ENCODE measurements around the gene CCDC88C. TPM values are rescaled to one million over a fixed set of nuclear protein-coding genes. Genes with fewer than 3 reads are reported as not detected.
"Not testable (repeated sequence)": the region's sequence is repeated elsewhere in the genome, so short reads cannot be mapped to it uniquely, and the experiment has no call there.

CCDC88C gene
- polyA plus RNA-seq, 12 donors: 8.9 to 30.9 (median 13.1) TPM; not detected in 1

DNA sequence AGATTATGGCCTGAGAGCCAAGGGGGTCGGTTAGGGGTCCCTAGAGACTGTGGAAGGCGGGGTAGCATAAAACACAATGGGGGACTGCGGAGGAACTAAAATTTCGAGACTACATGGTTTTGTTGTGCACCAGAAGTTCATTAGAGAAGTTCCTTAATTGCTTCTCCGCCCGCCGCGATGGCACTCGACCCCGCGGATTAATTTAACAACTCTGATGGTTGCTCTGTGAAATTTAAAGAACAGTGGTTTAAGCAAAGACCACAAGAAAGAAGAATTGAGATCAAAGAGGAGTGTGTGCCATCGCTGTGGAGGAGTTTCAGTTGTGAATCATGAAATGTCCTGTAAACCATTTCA is 1.4 kb upstream of the CCDC88C start:
- no peak for DNase-seq

DNA sequence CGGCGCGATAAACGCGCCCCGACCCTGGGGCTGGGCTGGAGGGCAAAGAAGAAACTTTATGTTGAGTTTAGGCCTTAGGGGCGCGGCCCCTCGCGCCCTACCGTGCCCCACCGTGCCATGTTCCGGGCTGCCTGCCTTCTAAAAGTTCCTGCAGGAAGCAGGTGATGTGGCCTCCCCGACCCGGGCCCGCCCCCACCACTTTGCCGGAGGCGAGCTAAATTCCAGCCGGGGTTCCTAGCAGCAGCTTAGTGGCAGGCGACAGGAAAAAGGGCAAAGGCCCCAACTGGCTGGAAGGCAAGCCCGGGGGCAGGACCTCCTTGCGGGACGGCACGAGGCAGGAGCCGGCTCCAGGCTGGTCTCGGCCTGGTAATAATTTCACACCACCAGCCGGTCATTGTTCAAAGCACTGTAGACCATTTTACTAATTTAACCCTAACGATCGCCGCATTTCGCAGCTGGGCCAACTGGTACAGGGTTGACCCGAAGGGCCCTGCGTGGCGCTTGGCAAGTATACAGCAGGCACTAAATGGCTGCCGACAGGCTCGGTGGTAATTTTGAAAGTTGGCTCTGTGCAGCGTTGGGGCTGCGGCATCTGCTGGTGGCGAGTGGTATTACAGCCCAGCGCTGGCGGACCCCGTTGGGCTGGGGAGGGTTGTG is 895 bp upstream of the CCDC88C start:
- DNase-seq: peak; percentile 71

DNA sequence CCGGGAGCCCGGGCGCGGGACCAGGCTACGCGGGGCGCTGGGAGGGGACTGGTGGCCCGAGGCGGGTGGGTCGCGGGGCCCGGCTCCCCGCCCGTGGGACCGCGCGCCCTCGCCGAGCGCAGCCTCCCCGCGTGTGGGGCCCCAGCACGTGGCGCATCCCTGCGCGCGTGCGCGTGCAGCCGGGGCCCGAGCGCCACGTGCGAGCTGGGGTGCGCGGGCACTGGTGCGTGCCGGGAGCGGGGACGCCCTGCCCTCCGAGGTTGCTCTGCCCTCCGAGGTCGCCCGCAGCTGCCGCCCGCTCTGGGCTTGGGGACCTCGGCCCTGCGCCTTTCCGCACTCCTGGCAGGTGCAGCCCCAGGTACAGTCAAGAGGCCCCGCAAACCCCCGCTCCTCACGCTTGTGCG is 365 bp upstream of the CCDC88C start:
- no peak for DNase-seq

DNA sequence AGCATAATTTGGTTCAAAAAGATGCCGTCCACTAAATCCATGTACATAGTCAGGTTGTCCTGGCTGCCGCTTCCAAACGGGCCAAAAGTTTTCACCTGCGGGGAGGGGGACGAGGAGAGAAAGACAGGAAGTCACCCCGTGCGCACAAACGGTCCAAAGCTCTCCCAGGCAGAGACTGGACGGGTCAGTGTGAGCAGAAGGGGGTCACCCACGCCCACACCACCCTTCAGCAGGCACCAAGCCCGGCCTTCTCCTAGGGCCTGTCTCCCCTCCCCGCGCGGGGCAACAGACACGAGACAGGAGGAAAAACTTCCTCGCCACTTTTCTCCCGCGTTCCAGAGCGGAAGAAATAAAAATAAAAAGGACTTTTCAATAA is 888 bp downstream of the CCDC88C start:
- DNase-seq: no peak

DNA sequence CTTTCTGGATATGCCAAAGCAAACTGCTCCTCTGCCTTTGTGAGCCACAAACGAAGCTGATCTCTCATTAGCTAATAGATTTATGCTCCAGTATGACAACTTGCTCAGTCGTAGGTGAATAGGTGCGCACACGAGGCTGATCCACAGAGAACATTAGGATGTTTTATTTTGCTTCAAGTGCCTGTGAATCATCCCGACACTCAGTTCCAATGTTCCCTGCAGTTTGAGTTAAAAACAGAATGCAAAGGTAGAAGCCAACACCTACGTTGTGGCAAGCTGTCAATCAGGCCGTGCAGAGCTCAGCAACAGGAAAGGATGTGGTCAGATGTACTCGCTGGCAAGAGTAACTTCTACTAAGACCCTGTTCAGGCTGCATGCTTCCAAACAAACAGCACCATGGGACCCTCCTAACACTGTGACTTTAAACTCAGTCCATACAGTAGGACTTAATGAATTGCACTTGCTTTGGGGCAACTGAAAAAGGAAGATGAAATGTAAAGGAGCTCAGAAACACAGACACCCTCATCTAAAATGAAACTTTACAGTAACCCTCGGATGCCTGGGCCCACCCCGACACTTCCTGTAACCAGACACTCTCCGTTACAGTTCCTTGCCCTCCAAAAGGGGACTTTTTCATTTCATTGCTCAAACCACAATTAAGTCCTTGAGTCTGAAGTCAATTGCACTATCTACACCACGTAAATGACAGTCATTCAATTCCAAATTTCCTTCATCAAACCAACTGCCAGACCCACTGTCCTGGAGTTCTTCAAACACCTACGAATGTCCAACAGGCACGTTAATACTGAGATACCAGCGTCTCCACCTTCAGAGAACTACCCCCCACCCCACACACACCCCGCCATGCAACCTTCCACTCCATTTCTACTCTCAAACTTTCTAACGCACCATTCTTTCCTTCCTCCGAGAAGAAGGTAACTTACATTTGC is 1.6 kb downstream of the CCDC88C start:
- DNase-seq: no peak

DNA sequence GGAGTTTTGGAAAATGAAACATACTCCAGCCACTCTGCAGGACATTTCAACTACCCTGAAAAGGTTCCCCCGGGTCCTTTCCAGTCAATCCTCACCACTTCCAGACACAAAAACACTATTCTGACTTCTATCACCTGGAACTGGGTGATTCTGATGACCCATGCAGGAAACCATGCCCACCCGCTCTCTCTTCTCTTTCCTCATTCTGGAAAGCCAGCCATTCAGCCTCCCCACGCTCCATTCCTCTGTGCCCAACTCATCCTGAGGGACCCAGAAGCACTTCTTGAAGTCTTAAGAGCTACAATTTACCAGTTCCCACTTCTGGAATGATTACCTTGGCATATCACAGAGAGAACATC is 3.2 kb downstream of the CCDC88C start:
- no peak for DNase-seq

DNA sequence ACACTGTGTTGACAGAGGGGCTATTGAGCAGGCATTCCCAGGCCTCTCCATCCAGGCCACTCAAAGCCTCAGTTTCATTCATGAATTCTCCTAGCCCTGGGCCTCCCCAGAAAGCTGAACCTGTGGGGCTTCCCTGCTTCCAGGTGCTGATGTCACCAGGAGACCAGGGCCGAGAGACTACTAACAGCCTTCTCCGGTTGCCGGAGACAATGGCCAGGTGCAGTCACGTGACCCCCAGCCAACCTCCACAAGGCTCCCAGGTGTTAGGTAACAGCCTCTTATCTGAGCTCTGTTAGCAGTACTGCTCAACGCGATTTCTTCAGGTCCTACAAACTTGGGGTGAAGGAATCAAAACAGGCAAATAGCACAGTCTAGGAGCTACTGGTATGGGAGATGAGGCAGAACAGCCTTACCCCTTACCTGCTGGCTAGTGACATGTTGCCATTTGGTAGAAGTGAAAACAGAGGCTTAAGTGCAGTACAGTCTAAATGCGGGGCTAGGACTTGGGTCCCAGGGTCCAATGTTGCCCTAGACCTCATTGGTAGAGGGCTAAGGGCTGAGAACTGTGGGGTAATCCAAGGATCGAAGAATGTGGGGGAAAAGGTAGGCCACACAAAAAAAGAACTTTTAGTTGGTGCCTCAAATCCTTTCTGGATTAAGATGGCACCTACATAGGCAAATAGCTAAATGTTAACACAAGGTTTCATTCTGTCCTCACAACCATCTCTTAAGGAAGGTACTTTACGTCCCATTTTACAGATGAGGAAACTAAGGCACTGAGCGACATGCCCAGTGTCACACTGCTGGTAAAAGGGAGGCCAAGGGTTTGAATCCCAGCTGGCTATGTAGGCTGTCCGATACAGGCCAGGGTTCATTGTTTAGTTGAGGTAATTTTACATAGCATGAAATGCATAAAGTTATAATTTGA is 3.8 kb downstream of the CCDC88C start:
- no peak for DNase-seq

DNA sequence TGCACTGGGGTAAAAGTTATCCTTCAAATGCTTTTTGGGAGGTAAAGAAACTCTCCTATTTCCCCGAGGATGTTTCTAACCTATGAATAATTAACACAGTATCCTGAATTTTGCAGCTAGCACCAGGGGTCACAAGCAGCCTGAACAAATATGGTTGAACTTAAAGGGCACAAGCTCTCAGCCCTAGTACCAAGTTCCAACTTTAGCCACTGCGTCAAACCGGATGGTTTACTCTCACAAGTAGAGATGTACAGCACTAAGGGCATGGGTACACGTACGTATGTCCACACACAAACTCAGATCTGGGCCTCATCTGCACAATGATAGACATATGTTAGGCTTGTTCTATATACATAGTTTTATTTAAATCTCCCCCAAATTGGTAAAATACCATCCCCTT is 4.7 kb downstream of the CCDC88C start:
- DNase-seq: no peak

DNA sequence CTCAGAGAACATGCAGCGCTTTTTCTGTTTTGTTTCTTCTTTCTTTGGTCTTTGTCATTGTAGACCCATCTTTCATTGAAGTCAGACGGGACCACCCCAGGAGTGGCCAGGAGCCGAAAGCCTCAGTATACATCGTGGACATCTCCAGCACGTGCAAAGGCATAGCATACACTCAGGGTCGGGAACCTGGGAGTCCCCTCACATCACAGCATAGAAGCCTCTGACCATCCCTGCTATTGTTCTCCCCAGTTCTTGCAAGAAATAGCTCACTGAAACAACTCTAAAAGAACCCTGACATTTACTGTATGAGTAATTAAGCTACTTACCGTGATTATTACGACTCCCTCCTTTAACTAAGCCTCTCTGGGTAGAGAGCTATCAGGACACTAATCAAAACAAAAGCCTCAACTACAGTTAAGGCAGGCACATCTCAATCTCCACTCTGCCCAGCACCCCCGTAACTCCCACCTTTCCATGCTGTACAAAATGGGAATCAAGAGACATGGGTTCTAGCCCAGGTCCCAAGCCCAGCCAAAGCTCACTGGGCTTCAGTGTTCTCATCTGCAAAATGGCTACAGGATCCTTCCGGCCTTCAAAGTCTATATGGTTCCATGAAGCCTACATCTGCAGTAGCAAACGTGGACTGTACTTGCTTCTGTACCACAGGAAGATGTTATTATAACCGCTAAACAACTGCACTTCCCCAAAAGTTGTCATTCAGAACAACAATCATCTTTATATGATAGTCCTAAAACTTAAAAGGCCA is 6.7 kb downstream of the CCDC88C start:
- no peak for DNase-seq

DNA sequence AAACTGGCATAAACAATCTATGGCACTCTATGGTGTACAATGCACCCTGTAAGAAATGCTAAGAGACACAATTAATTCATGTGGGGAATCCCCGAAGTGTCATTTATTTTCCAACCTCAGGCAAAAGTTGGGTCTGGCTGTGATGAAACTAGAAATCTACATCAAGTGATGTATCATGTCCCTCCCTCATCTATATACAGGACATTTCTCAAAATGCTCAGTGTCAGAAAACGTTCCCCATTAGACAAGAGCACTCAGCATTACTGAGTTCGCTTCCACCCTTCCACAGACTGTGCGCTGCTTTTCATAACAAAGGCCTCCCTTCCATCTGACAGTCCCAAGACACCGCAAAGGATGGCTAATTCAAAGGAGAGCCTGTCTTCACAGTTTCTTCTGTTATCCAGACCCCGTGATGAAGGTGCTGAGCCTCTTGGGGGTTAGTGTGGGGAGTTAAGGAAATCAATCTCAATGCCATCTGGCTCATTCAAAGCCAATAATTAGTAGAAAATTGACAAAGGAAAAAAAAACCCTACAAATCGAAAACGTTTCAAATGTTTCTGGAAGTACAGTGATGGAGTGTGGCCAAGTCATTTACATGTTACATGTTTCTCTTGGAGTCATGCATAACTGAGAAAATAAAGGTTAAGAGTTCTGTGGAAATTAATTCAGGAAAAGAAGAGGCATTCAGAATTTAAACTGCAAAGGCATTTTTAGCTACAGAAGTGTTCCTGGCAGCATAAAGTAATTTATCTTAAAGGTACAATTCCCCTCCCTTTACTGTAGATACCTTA is 7.5 kb downstream of the CCDC88C start:
- no peak for DNase-seq

DNA sequence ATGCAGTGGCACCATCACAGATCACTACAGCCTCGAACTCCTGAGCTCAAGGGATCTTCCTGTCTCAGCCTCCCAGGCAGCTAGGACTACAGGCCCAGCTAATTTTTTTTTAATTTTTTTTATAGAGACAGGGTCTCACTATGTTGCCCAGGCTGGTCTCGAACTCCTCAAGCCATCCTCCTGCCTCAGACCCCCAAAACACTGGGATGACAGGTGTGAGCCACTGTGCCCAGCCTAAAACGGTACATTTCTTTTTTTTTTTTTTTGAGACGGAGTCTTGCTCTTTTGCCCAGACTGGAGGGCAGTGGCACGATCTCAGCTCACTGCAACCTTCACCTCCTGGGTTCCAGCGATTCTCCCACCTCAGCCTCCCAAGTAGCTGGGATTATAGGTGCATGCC is 8.4 kb downstream of the CCDC88C start:
- DNase-seq: not testable (repeated sequence)

DNA sequence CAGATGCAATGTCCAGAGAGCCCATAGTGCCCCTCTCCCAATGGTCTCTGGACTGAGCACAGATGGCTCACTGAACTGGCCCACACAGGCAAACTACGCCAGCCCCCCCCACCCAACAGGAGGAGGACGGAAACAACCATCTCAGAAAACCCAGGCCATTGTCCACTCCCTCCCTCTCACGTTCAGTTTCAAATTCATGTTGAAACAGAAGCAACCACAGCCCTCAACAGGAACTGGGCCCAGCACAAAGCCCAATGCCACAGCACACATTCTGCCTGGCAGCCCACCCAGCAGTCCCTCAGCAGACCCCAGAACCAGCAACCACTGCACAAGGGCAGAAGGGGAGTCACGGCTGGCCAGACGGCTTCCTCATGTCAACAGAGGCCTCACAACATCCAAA is 10.6 kb downstream of the CCDC88C start:
- DNase-seq: no peak

DNA sequence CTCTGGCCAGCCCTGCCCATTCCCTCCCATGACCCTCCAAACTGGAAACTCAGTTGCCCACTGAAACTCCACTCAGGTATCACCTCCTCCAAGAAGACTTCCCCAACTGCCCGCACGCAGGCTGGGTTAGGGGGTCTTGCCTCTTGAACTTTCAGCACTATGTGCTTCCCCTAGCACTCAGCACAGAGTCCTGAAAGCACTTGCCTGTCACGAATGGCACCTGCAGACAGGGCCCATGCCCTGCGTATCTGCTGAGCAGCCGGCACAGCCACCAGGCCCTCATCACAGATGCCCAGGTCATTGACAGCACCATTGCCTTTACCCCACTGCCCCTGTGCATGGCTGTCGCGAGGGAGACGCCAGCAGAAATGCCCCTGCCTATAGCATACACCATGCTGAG is 11.2 kb downstream of the CCDC88C start:
- DNase-seq: no peak

DNA sequence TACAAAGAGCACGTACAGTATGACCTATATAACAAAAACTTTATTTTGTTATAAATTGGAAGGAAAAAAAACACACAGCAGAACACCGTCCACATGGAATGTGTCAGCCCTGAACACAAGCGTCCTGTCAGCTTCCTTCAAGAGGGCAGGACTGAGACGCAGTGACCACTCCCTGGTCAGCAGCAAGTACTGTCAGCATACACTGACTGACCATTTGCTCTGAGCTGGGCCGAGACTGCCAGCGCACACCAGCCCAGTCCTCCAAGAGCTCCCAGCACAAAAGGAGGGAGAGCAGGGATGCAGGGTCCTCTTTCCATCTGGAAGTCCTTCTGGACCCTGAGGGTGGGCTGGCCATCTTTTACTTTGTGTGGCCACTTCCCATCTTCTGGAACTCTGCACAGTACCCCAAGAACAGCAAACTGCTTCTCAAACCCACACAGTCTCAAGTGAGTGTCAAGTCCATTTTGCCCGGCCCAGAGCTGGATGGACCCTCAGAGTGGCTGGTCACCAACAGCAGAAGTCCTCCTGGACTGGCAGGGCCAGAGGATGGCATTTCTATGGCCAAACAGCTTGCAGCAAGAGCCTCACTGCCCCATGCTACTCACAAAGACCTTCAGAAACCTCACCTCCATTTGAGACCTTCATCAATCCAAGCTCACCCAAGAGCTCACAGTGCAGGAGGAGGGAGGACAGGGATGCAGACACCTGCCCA is 11.7 kb downstream of the CCDC88C start:
- DNase-seq: no peak

DNA sequence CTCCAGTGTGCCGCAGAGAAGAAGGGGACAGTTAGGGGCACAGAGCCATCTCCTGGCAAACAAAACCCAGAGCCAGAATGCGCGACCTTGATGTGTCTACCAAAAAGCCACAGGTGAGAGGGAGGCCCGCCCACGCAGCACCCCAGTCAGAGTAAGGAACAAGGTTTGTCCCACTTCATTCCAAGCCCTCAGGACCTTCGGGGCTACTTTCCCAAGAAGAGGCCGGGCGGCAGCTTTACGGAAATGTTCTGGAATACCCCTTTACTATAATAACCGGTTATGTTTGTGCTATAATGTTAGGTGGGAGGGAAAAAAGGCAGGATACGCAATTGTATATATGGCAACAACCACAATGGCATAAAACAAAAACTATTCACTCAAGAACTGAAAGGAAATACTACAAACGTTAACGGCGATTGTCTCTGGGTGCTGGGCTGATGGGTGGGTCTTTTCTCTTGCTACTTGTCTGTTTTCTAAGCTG is 12.3 kb downstream of the CCDC88C start:
- DNase-seq: no peak

DNA sequence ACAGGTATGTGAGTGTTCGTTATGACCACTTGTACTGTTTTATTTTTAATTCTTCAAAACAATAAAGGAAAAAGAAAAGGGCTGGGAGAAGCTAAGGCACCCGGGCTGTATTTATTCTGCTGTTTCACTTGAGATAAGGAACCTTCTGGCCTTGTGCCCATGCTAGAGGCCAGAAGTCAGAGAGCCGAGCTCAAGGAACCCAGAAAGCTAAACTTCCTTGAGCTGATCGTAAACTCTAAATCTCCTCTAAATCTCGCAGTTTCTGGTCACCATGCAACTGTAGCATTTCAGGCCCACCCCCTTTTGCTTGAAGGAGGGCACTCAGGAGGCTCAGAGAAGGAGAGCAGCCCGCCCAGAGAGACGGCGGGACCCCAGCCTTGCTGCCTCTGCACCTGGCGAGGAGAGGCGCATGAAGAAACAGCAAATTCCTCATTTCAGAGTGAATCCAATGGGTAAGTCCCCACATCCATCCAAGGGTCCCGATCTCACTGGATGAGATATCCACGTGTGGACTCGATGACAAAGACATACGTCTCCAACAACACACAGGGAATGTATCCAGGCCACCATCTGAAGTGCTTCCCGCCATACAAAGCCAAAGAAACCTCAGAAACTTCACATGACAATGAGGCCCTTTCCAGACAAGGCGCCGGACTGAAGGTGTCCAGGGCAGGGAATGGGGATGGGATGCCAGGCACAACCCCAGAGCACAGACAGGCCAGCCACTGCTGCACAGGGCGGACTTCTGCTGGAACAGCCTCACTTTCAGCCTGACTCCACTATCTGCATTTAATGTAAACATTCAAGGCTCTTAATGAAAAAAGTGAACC is 14.6 kb downstream of the CCDC88C start:
- no peak for DNase-seq

DNA sequence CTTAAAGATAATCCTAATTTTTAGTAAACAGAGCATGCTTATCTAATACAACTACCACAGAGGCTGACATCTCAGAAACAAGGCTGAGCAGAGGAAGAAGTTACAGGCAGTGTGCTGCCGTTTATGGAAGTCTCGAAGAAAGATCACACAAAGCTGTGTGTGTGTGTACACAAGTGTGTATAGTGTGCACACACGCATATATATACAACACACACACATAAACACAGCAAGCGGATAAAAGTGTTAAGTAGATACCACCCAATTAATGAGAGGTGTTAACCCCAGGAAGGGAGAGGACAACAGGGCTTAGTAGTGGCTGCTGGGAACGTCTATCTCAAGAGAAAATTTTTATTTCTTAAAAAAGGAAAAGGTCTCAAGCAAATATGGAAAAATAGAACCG is 15.3 kb downstream of the CCDC88C start:
- DNase-seq: no peak

DNA sequence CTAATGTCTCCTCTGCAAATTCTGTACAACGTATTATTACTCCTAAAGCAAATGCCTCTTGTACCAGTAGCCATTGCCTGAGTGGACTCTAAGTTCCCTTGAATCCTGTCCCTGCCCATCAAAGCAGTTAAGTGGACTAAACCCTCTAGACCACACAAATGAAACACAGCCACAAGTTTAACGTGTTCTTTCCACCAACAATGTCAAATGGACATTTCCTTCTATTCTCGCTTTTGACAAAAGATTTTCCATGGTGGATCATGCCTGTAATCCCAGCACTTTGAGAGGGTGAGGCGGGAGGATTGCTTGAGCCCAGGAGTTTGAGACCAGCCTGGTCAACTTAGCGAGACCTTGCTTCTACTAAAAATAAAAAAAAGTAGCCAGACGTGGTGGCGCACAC is 15.9 kb downstream of the CCDC88C start:
- DNase-seq: no peak

DNA sequence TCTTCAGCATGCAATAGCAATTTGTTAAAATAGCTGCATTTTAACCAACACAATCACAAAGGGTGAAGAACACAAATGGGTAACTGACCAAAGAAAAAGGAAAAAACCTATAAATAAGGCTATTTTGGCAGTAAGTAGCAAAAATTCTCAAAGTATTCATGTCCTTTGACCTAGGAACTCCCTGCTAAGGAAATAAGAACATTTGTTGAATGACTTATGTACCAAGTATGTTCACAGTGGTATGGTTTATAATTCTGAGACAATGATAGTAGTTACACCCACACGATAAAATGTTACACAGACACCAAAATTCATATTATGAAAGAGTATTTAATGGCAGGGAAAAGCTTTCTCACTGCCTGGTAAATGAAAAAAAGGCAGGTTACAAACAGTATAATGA is 16.9 kb downstream of the CCDC88C start:
- no peak for DNase-seq
